Panc1 (cell line): Measurements from ENCODE around the gene CREB3L2.

Experiments used
- CTCF ChIP-seq: fragments of 450-650 bp; IDR thresholded peaks from 2 replicates; pipeline ENCODE4 v1.5.1; 2017; ENCODE audit warnings: mild to moderate bottlenecking
- POLR2AphosphoS5 ChIP-seq: IDR thresholded peaks from 2 replicates; pipeline ENCODE4 v1.6.1; 2012; ENCODE audit warnings: mild to moderate bottlenecking, low read depth, low read length, moderate library complexity
- REST ChIP-seq, 2 experiments: IDR thresholded peaks; 2 replicates each; pipeline ENCODE4 v1.6.1; 2011 to 2012; ENCODE audit warnings: low read depth in 2 of 2, control low read depth in 1 of 2, low read length in 1 of 2, mild to moderate bottlenecking in 1 of 2, moderate library complexity in 1 of 2; ENCODE audit not compliant: insufficient read depth in 1 of 2
- SIN3A ChIP-seq: IDR thresholded peaks from 2 replicates; pipeline ENCODE4 v1.6.1; 2012; ENCODE audit warnings: low read depth, mild to moderate bottlenecking, low read length, moderate library complexity, borderline replicate concordance; ENCODE audit not compliant: insufficient read depth
- TCF7L2 ChIP-seq: IDR thresholded peaks from 2 replicates; pipeline ENCODE4 v1.6.1; 2011; ENCODE audit warnings: mild to moderate bottlenecking, low read depth, low read length, inconsistent platforms

DNA sequence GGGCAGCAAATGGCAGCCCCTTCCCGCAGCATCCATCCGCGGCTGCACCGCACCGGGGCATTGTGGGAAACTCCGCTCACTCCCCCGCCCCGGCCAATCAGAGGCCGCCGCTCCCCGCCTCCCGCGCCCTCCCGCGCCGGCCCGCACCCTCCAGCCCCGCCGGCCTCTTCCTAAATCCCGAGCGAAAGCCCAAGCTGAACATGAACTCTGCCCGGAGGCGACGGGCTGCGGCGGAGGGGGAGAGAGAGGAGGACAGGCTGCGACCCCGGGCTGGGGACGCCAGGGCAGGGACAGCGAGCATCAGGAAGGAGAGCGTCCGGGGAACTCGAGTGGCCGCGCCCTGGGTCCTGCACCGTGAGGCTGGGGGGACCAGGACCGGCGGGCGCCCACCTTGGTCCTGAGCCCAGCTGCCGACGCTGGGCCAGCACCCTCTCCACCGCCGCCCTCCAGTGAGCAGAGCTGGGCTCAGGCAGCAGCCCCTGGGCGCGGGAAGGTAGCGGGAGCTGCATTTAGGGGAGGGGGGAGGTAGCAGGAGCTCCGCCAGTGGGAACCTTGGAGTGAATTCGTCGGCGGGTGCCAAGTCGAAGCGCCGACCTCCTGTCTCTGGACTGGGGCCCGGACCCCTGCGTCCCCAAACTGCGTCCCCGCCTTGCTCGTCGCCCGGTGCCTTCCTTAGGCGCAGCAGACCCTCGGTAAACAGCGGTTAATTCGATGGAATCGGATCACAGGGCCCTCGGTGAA lies 154.9 kb downstream of the CREB3L2 start, which contains the start of gene DGKI:
- no peak for TF ChIP-seq CTCF
- TF ChIP-seq POLR2AphosphoS5 = no peak
- no peak for TF ChIP-seq REST (IDR thresholded peaks at IDR 0.05; ENCODE audit: insufficient read depth in 1 of 2, low read depth in 2 of 2, low read length in 1 of 2)
- no peak for TF ChIP-seq SIN3A
- no peak for TF ChIP-seq TCF7L2
